ENCODE measurements around the gene OR12D3.

- no peak for TF ChIP-seq CTCF (IDR thresholded peaks at IDR 0.05)
- no peak for TF ChIP-seq POLR2A (IDR thresholded peaks at IDR 0.05)
These were observed 49.5 kb upstream of the OR12D3 start for GRCh38 chr6:29424575-29424974.

Measured in adrenal gland (tissue), 5 donors.